ENCODE measurements around the gene LRRC42. TPM values are rescaled to one million over a fixed set of nuclear protein-coding genes. Genes with fewer than 3 reads are reported as not detected.

Gene LRRC42
- total and polyA plus RNA-seq, 4 donors, result 7.7 to 17.8 (median 17.0) TPM

- no peaks in the 10 kb centered on the region for H3K27me3 ChIP-seq (ENCODE audit: control insufficient read depth in 3 of 3, insufficient read depth in 3 of 3, low read length in 2 of 3)
- 95 to 96% methylated on average over 7 of the region's 7 CpGs for WGBS, 2 donors
- no peak for ATAC-seq (ENCODE audit: insufficient read depth, low FRiP score)
- H3K36me3 ChIP-seq (ENCODE audit: control insufficient read depth in 4 of 4, insufficient read depth in 4 of 4, low read length in 4 of 4), result peaks cover 0 to 5% (median 2%) of the 10 kb centered on the region in 4 donors
- H3K9me3 ChIP-seq (ENCODE audit: control insufficient read depth in 4 of 4, insufficient read depth in 3 of 4, low read length in 3 of 4), result no peaks in the 10 kb centered on the region
- no peak overlapping the region for H3K4me3 ChIP-seq
- no peak overlapping the region for H3K27ac ChIP-seq (ENCODE audit: low read depth in 1 of 2, low read length in 1 of 2)
- no peak for TF ChIP-seq CTCF (IDR thresholded peaks at IDR 0.05; ENCODE audit: control extremely low read depth, extremely low read depth)
- no peak overlapping the region for H3K9ac ChIP-seq (ENCODE audit: insufficient read depth in 1 of 2, low read length in 2 of 2)
- DNase-seq, result no peak
- no peaks in the 10 kb centered on the region for H3K4me1 ChIP-seq (ENCODE audit: control insufficient read depth in 5 of 5, insufficient read depth in 5 of 5, low read length in 5 of 5)
Measured at GRCh38 chr1:53975861-53976260, 29.7 kb downstream of the LRRC42 start.

GRCh38 chr1:53979712-53980450 lies 33.7 kb downstream of the LRRC42 start:
- TF ChIP-seq CTCF (IDR thresholded peaks at IDR 0.05; ENCODE audit: control extremely low read depth, extremely low read depth), result no peak
- no peak overlapping the region for H3K4me3 ChIP-seq
- no peaks in the 10 kb centered on the region for H3K9me3 ChIP-seq (ENCODE audit: control insufficient read depth in 4 of 4, insufficient read depth in 3 of 4, low read length in 3 of 4)
- peaks cover 0 to 2% (median 0%) of the 10 kb centered on the region in 4 donors for H3K36me3 ChIP-seq (ENCODE audit: control insufficient read depth in 4 of 4, insufficient read depth in 4 of 4, low read length in 4 of 4)
- H3K9ac ChIP-seq (ENCODE audit: insufficient read depth in 1 of 2, low read length in 2 of 2), result no peak overlapping the region
- DNase-seq, result no peak
- no peak for ATAC-seq (ENCODE audit: insufficient read depth, low FRiP score)
- H3K27me3 ChIP-seq (ENCODE audit: control insufficient read depth in 3 of 3, insufficient read depth in 3 of 3, low read length in 2 of 3), result no peaks in the 10 kb centered on the region
- H3K4me1 ChIP-seq (ENCODE audit: control insufficient read depth in 5 of 5, insufficient read depth in 5 of 5, low read length in 5 of 5), result peaks cover 0 to 9% (median 0%) of the 10 kb centered on the region in 5 donors
- 90 to 91% methylated on average over 13 of the region's 13 CpGs for WGBS, 2 donors
- no peak overlapping the region for H3K27ac ChIP-seq (ENCODE audit: low read depth in 1 of 2, low read length in 1 of 2)

GRCh38 chr1:53981220-53981619 lies 35.1 kb downstream of the LRRC42 start:
- peaks cover 0 to 9% (median 0%) of the 10 kb centered on the region in 5 donors for H3K4me1 ChIP-seq (ENCODE audit: control insufficient read depth in 5 of 5, insufficient read depth in 5 of 5, low read length in 5 of 5)
- no peak for DNase-seq
- no peak for ATAC-seq (ENCODE audit: insufficient read depth, low FRiP score)
- H3K27me3 ChIP-seq (ENCODE audit: control insufficient read depth in 3 of 3, insufficient read depth in 3 of 3, low read length in 2 of 3), result no peaks in the 10 kb centered on the region
- H3K9ac ChIP-seq (ENCODE audit: insufficient read depth in 1 of 2, low read length in 2 of 2), result no peak overlapping the region
- peaks cover 0 to 2% (median 0%) of the 10 kb centered on the region in 4 donors for H3K36me3 ChIP-seq (ENCODE audit: control insufficient read depth in 4 of 4, insufficient read depth in 4 of 4, low read length in 4 of 4)
- no peak overlapping the region for H3K4me3 ChIP-seq
- TF ChIP-seq CTCF (IDR thresholded peaks at IDR 0.05; ENCODE audit: control extremely low read depth, extremely low read depth), result no peak
- no peak overlapping the region for H3K27ac ChIP-seq (ENCODE audit: low read depth in 1 of 2, low read length in 1 of 2)
- no peaks in the 10 kb centered on the region for H3K9me3 ChIP-seq (ENCODE audit: control insufficient read depth in 4 of 4, insufficient read depth in 3 of 4, low read length in 3 of 4)
- 95 to 97% methylated on average over 6 of the region's 6 CpGs for whole genome bisulfite sequencing, 2 donors
